Fibroblast of lung (primary cell): ENCODE data around the gene TTC23. TPM values are rescaled to one million over a fixed set of nuclear protein-coding genes. Genes with fewer than 3 reads are reported as not detected.

ENCODE experiments used
- DNase-seq, 2 donors: peaks; one replicate each; pipeline versions ENCODE4 v3.0.0 to v3.0.0-alpha.2; 2010; ENCODE audit warnings: low read depth in 2 of 2
- H2AFZ ChIP-seq: 2 replicates; pipeline ENCODE4 v1.5.1; 2012; ENCODE audit warnings: low read length, control low read depth, inconsistent platforms
- H3K27ac ChIP-seq: 2 replicates; pipeline ENCODE4 v1.5.1; 2011; ENCODE audit warnings: low read length, control low read depth; ENCODE audit not compliant: insufficient read depth
- H3K27me3 ChIP-seq: 2 replicates; pipeline ENCODE4 v1.5.1; 2011; ENCODE audit warnings: mild to moderate bottlenecking, low read length; ENCODE audit not compliant: control insufficient read depth, insufficient read depth
- H3K36me3 ChIP-seq: 2 replicates; pipeline ENCODE4 v1.5.1; 2011; ENCODE audit warnings: low read length; ENCODE audit not compliant: control insufficient read depth, insufficient read depth
- H3K4me1 ChIP-seq: 2 replicates; pipeline ENCODE4 v1.5.1; 2011; ENCODE audit warnings: low read length; ENCODE audit not compliant: control insufficient read depth, insufficient read depth; ENCODE audit errors: extremely low read depth
- H3K4me2 ChIP-seq: 2 replicates; pipeline ENCODE4 v1.5.1; 2011; ENCODE audit warnings: low read length, control low read depth; ENCODE audit not compliant: insufficient read depth; ENCODE audit errors: extremely low read depth
- H3K4me3 ChIP-seq, 4 experiments: fragments of 200-600 bp in 1 of 4; sonication (generic) in 1 of 4; replicated peaks in 1 of 4; 2 replicates each; pipeline ENCODE4 v1.5.1; 2011 to 2016; ENCODE audit warnings: low read length in 4 of 4, low read depth in 3 of 4, mild to moderate bottlenecking in 3 of 4, control low read depth in 2 of 4, inconsistent platforms in 1 of 4, mixed read lengths in 1 of 4; ENCODE audit not compliant: insufficient read depth in 1 of 4; ENCODE audit errors: control extremely low read depth in 1 of 4
- H3K79me2 ChIP-seq: 2 replicates; pipeline ENCODE4 v1.5.1; 2012; ENCODE audit warnings: mild to moderate bottlenecking, low read length, inconsistent platforms; ENCODE audit not compliant: control insufficient read depth, insufficient read depth
- H3K9ac ChIP-seq: 2 replicates; pipeline ENCODE4 v1.5.1; 2011; ENCODE audit warnings: mild to moderate bottlenecking, low read length, control low read depth; ENCODE audit not compliant: insufficient read depth
- H3K9me3 ChIP-seq: 2 replicates; pipeline ENCODE4 v1.5.1; 2012; ENCODE audit warnings: low read depth, low read length; ENCODE audit not compliant: control insufficient read depth, insufficient read depth
- H4K20me1 ChIP-seq: 2 replicates; pipeline ENCODE4 v1.5.1; 2011; ENCODE audit warnings: low read length; ENCODE audit not compliant: control insufficient read depth, insufficient read depth; ENCODE audit errors: extremely low read depth
- CTCF ChIP-seq, 2 donors: IDR thresholded peaks in 1 of 2; conservative IDR thresholded peaks in 1 of 2; 1 replicate in 1 of 2; 2 replicates in 1 of 2; pipeline ENCODE4 v1.5.1; 2011 to 2012; ENCODE audit warnings: low read length in 2 of 2, control low read depth in 1 of 2, inconsistent platforms in 1 of 2, low read depth in 1 of 2, mild to moderate bottlenecking in 1 of 2
- EZH2 ChIP-seq: IDR thresholded peaks from 2 replicates; pipeline ENCODE4 v1.5.1; 2012; ENCODE audit warnings: low read length, control low read depth, mild to moderate bottlenecking; ENCODE audit errors: missing control alignments
- polyA plus RNA-seq, 2 donors: library from polyadenylated mRNA; depleted of rRNA in 1 of 2; stranded (reverse) in 1 of 2; unstranded in 1 of 2; fragments of >200 nt; gene quantifications; 2 replicates each; pipeline ENCODE4 v1.2.1, GENCODE V29; 2011 to 2012; ENCODE audit warnings: missing spikeins in 1 of 2
- total RNA-seq: library from RNA; depleted of rRNA; stranded (reverse); fragments of >200 nt; gene quantifications from 2 replicates; pipeline ENCODE4 v1.2.1, GENCODE V29; 2014

Gene TTC23
- total and polyA plus RNA-seq, 2 donors (not counting 1 experiment from before 2014, with no cell fraction given), result 3.5 to 30.4 TPM

- Histone ChIP-seq H3K27ac (no peak overlapping the region), H2AFZ (no peak overlapping the region), H3K4me2 (no peak overlapping the region), H3K4me3 (no peak overlapping the region), H3K9me3 (no peaks in the 10 kb centered on the region), H3K4me1 (peaks cover 3% of the 10 kb centered on the region), H4K20me1 (no peaks in the 10 kb centered on the region), H3K36me3 (no peaks in the 10 kb centered on the region), H3K9ac (no peak overlapping the region), H3K79me2 (no peaks in the 10 kb centered on the region), H3K27me3 (no peaks in the 10 kb centered on the region)
- no peak for DNase-seq
- TF ChIP-seq EZH2 (no peak), CTCF (conservative IDR thresholded peaks at IDR 0.05 in 1 of 2, IDR thresholded peaks at IDR 0.05 in 1 of 2; ENCODE audit: low read depth in 1 of 2, low read length in 2 of 2) (no peak)
Measured at GRCh38 chr15:99207672-99208071, 41.7 kb downstream of the TTC23 start.

- no peak overlapping the region for H3K4me3 ChIP-seq
- DNase-seq, result no peak
- H3K27me3 ChIP-seq, result no peaks in the 10 kb centered on the region
- no peaks in the 10 kb centered on the region for H3K9me3 ChIP-seq
- H3K4me1 ChIP-seq, result no peaks in the 10 kb centered on the region
- no peaks in the 10 kb centered on the region for H4K20me1 ChIP-seq
- H3K36me3 ChIP-seq, result peaks cover 3% of the 10 kb centered on the region
- no peak overlapping the region for H3K27ac ChIP-seq
- no peak overlapping the region for H3K4me2 ChIP-seq
- H3K9ac ChIP-seq, result no peak overlapping the region
- no peak overlapping the region for H2AFZ ChIP-seq
- TF ChIP-seq CTCF (conservative IDR thresholded peaks at IDR 0.05 in 1 of 2, IDR thresholded peaks at IDR 0.05 in 1 of 2; ENCODE audit: low read depth in 1 of 2, low read length in 2 of 2) (no peak), EZH2 (no peak)
- H3K79me2 ChIP-seq, result no peaks in the 10 kb centered on the region
Measured at GRCh38 chr15:99202176-99202552, 47.2 kb downstream of the TTC23 start.

- Histone ChIP-seq H3K9me3 (no peaks in the 10 kb centered on the region), H3K27ac (no peak overlapping the region)
Measured at GRCh38 chr15:99201408-99202175, 47.8 kb downstream of the TTC23 start.

More at GRCh38 chr15:99201408-99202175, 47.8 kb downstream of the TTC23 start:
- TF ChIP-seq EZH2 (no peak), CTCF (conservative IDR thresholded peaks at IDR 0.05 in 1 of 2, IDR thresholded peaks at IDR 0.05 in 1 of 2; ENCODE audit: low read depth in 1 of 2, low read length in 2 of 2) (no peak)
- Histone ChIP-seq H3K36me3 (peaks cover 3% of the 10 kb centered on the region), H4K20me1 (no peaks in the 10 kb centered on the region), H3K9ac (no peak overlapping the region), H3K27me3 (no peaks in the 10 kb centered on the region), H2AFZ (no peak overlapping the region), H3K4me2 (no peak overlapping the region), H3K79me2 (no peaks in the 10 kb centered on the region), H3K4me3 (no peak overlapping the region), H3K4me1 (no peaks in the 10 kb centered on the region)
- peak in 1 of 2 donors; percentile 9 for DNase-seq
